SJCRH30 (cell line): Measurements from ENCODE around the gene P2RY8. TPM values are rescaled to one million over a fixed set of nuclear protein-coding genes. Genes with fewer than 3 reads are reported as not detected.
"Not testable (repeated sequence)": the region's sequence is repeated elsewhere in the genome, so short reads cannot be mapped to it uniquely, and the experiment has no call there.

ENCODE experiments used
- DNase-seq, 2 experiments: peaks; one replicate each; pipeline ENCODE4 v3.0.0-alpha.2; 2015 to 2020
- H3K27ac ChIP-seq: fragments of 250-450 bp; sonication (Bioruptor Pico); 2 replicates; pipeline ENCODE4 v1.5.1; 2020; ENCODE audit warnings: mild to moderate bottlenecking, moderate library complexity
- H3K27me3 ChIP-seq: fragments of 250-450 bp; sonication (Bioruptor Pico); 2 replicates; pipeline ENCODE4 v1.5.1; 2020; ENCODE audit warnings: mild to moderate bottlenecking, moderate library complexity
- H3K36me3 ChIP-seq: fragments of 250-450 bp; sonication (Bioruptor Pico); 2 replicates; pipeline ENCODE4 v1.5.1; 2020; ENCODE audit warnings: mild to moderate bottlenecking, moderate library complexity
- H3K4me1 ChIP-seq: fragments of 250-450 bp; sonication (Bioruptor Pico); 2 replicates; pipeline ENCODE4 v1.5.1; 2020; ENCODE audit warnings: mild to moderate bottlenecking, moderate library complexity
- H3K4me3 ChIP-seq: fragments of 250-450 bp; sonication (Bioruptor Pico); 2 replicates; pipeline ENCODE4 v1.5.1; 2020; ENCODE audit warnings: mild to moderate bottlenecking, moderate library complexity
- H3K9me3 ChIP-seq: fragments of 250-450 bp; sonication (Bioruptor Pico); replicated peaks from 2 replicates; pipeline ENCODE4 v1.5.1; 2020; ENCODE audit warnings: mild to moderate bottlenecking, moderate library complexity
- total RNA-seq: library from RNA; depleted of rRNA; stranded (reverse); fragments of >200 nt; shearing (Covaris generic); gene quantifications from 2 replicates; pipeline ENCODE4 v1.2.3, GENCODE V29; 2014

Gene P2RY8
- total RNA-seq, 1 experiment from 2014 or later = 0.08 TPM

DNA sequence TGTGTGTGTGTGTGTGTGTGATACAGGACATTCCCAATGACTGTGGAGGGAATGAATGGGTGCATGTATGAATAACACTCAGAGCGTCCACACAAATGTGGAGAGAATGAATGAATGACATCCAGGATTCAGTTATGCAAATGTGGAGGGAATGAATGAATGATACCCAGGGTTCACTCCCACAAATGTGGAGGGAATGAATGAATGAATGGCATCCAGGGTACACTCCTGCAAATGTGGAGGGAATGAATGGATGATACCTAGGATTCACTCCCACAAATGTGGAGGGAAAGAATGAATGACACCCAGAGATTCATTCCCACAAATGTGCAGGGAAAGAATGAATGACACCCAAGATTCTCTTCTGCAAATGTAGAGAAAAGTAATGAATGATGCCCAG is 48.2 kb downstream of the P2RY8 start:
- Histone ChIP-seq H3K27ac (no peak overlapping the region), H3K4me3 (no peak overlapping the region), H3K9me3 (no peaks in the 10 kb centered on the region), H3K36me3 (no peaks in the 10 kb centered on the region), H3K4me1 (no peaks in the 10 kb centered on the region), H3K27me3 (no peaks in the 10 kb centered on the region)
- DNase-seq = no peak

DNA sequence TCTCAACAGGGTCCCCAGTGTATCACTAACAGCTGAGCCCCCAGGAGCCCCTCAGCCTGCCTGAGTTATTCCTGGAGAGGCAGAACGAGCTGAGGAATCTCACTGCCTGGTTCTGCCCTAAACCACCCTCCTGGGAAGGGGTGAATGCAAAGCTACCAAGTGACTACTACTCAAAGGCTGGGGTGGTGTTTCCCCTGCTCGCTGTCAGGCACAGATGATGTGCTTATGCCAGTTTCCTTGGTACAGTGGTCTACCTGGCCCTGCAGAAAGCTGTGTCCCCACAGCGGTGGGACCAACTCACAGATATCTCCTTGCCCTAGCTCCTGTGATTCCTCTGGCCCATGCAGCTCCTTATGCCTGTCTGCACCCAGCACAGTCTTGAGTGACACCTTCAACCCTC is 48.8 kb downstream of the P2RY8 start:
- Histone ChIP-seq H3K9me3 (no peaks in the 10 kb centered on the region), H3K27me3 (no peaks in the 10 kb centered on the region), H3K4me3 (no peak overlapping the region), H3K27ac (no peak overlapping the region), H3K36me3 (no peaks in the 10 kb centered on the region), H3K4me1 (no peaks in the 10 kb centered on the region)
- no peak for DNase-seq

DNA sequence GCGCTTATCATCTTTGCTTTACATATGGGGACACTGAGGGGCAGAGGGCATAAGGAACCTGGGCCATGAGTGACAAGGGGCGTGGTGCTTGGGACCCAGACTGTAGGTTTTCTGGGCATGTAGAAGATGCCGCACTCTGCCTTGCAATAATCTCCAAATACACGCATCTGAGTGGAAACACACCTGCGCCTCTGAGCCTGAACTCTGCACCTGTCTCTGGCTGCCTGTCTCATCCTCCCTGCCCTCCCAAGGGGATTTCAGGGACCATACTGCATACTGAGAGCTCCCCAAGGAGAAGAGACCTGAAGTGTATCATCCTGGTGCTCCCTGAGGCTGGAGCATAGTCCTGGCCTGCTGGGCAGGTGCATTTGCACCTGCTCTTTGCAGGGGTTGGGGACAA is 49.6 kb downstream of the P2RY8 start:
- Histone ChIP-seq H3K4me3 (no peak overlapping the region), H3K9me3 (no peaks in the 10 kb centered on the region), H3K27ac (no peak overlapping the region), H3K36me3 (no peaks in the 10 kb centered on the region), H3K27me3 (no peaks in the 10 kb centered on the region), H3K4me1 (no peaks in the 10 kb centered on the region)
- DNase-seq = no peak

DNA sequence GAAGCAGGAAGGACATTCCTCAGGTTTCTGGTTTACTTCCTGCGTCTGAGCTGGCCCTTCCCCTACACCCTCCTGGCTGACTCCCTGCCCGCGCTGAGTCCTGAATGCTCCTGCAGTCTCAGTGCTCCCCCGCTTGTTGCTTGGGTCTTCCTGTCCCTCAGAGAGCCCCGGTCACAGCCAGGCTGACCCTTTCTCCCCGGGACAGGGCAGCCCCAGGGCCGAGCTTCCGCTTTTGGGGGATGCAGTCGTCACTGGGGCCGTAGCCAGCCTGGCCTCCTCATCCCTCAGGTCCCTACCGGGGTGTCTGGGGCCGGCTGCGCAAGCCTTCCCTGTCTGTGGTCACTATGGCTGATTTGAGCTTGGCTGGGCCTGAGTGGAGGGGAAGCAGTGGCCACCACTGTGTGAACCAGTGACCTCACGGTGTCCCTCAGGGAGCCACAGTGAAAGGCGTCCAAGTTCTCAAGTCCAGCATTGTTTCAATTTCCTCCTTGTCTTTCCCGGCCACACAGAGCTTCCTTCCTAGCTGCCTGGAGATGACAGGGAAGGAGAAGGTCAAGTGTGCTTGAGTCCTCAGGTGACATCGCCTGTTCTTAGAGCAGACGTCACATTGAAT is 50.1 kb downstream of the P2RY8 start:
- DNase-seq = no peak
- Histone ChIP-seq H3K9me3 (no peaks in the 10 kb centered on the region), H3K27me3 (no peaks in the 10 kb centered on the region), H3K27ac (no peak overlapping the region), H3K4me3 (no peak overlapping the region), H3K36me3 (no peaks in the 10 kb centered on the region), H3K4me1 (no peaks in the 10 kb centered on the region; the same call in 1 of the 2 replicates)

DNA sequence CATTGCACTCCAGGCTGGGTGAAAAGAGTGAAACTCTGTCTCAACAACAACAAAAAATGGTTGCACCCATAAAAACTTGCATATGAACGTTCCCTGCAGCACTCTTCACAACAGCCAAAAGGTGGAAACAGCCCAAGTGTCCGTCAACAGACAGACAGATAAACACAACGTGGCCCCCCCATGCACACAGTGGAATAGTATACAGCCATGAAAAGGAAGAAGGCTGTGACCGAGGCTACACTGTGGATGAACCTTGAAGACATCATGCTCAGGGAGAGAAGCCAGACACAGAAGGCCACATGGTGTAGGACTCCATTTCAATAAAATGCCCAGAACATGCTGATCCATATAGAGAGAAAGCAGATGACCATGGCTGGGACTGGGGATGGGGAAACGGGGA is 50.8 kb downstream of the P2RY8 start:
- H3K4me1 ChIP-seq = peaks cover 5% of the 10 kb centered on the region
- no peaks in the 10 kb centered on the region for H3K27me3 ChIP-seq
- no peak overlapping the region for H3K4me3 ChIP-seq
- no peaks in the 10 kb centered on the region for H3K36me3 ChIP-seq
- DNase-seq = no peak
- H3K27ac ChIP-seq = no peak overlapping the region
- H3K9me3 ChIP-seq = no peaks in the 10 kb centered on the region

DNA sequence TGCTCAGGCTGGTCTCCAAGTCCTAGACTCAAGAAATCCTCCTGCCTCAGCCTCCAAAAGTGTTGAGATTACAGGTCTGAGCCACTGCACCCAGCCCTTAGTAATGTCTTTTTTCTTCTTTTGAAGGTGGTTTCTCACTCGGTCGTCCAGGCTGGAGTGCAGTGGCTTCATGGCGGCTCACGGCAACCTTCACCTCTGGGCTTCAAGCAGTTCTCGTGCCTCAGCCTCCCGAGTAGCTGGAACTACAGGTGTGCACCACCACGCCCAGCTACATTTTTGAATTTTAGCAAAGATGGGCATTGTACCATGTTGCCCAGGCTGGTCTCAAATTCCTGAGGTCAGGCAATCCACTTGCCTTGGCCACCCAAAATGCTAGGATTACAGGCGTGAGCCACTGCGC is 52.0 kb downstream of the P2RY8 start:
- Histone ChIP-seq H3K4me3 (no peak overlapping the region), H3K4me1 (peaks cover 5% of the 10 kb centered on the region), H3K27me3 (no peaks in the 10 kb centered on the region), H3K9me3 (no peaks in the 10 kb centered on the region), H3K27ac (no peak overlapping the region), H3K36me3 (no peaks in the 10 kb centered on the region)
- no peak for DNase-seq

DNA sequence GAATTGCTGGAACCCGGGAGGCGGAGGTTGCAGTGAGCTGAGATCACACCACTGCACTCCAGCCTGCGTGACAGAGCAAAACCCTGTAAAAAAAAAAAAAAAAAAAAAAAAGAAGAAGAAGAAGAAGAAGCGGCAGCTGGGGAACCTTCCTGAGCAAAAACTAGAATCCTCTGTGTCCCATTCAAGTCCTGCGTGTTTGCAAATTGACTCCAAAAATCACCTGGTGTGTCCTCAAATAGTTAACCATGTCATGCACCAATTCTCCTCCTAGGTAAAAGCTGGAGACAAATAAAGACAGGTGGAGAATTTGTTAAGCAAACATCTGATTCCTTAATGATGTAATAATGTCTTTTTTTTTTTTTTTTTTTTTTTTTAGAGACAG is 52.4 kb downstream of the P2RY8 start:
- no peaks in the 10 kb centered on the region for H3K36me3 ChIP-seq
- no peak for DNase-seq
- H3K4me1 ChIP-seq = peaks cover 5% of the 10 kb centered on the region
- no peaks in the 10 kb centered on the region for H3K9me3 ChIP-seq
- no peaks in the 10 kb centered on the region for H3K27me3 ChIP-seq
- no peak overlapping the region for H3K27ac ChIP-seq
- no peak overlapping the region for H3K4me3 ChIP-seq

DNA sequence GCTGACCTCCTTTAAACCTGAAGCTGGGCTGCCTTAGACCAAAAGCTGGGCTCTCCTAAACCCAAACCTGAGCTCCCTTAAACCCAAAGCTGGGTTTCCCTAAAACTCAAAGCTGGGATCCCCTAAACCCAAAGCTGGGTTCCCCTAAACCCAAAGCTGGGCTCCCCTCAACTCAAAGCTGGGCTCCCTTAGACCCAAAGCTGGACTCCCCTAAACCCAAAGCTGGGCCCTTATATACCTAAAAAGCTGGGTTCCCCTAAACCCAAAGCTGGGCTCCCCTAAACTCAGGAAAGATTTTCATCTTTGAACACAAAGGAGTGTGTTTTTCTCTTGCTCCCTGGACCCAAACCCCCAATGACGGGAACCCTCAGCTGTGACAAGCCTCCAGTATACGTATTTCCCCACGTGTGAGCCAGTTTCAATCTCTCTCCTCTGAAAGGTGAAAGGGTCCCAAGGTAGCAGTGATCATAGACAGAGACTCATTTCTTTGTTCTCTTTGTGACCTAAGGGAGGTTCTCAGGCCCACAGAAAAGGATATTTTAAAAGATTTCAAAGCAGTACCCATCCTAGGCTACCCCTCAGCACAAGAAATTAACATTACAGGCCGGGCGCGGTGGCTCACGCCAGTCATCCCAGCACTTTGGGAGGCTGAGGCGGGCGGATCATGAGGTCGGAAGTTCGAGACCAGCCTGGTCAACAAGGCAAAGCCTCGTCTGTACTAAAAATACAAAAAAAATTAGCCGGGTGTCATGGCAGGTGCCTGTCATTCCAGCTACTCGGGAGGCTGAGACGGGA is 52.9 kb downstream of the P2RY8 start:
- Histone ChIP-seq H3K27ac (no peak overlapping the region), H3K4me3 (no peak overlapping the region), H3K9me3 (0 out of 2 replicates have a peak, but pooled peaks cover 2% of the 10 kb centered on the region), H3K27me3 (no peaks in the 10 kb centered on the region), H3K36me3 (no peaks in the 10 kb centered on the region), H3K4me1 (peaks cover 5% of the 10 kb centered on the region)
- DNase-seq = no peak

DNA sequence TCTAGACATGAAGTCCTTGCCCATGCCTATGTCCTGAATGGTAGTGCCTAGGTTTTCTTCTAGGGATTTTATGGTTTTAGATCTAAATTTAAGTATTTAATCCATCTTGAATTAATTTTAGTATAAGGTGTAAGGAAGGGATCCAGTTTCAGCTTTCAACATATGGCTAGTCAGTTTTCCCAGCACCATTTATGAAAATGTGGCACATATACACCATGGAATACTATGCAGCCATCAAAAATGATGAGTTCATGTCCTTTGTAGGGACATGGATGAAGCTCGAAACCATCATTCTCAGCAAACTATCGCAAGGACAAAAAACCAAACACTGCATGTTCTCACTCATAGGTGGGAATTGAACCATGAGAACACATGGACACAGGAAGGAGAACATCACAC is 54.5 kb downstream of the P2RY8 start:
- peak overlapping the region; percentile 55 for H3K4me3 ChIP-seq
- not testable (repeated sequence) for H3K4me1 ChIP-seq, H3K9me3 ChIP-seq, H3K27me3 ChIP-seq, DNase-seq, H3K36me3 ChIP-seq
- peak overlapping the region; percentile 94 for H3K27ac ChIP-seq

DNA sequence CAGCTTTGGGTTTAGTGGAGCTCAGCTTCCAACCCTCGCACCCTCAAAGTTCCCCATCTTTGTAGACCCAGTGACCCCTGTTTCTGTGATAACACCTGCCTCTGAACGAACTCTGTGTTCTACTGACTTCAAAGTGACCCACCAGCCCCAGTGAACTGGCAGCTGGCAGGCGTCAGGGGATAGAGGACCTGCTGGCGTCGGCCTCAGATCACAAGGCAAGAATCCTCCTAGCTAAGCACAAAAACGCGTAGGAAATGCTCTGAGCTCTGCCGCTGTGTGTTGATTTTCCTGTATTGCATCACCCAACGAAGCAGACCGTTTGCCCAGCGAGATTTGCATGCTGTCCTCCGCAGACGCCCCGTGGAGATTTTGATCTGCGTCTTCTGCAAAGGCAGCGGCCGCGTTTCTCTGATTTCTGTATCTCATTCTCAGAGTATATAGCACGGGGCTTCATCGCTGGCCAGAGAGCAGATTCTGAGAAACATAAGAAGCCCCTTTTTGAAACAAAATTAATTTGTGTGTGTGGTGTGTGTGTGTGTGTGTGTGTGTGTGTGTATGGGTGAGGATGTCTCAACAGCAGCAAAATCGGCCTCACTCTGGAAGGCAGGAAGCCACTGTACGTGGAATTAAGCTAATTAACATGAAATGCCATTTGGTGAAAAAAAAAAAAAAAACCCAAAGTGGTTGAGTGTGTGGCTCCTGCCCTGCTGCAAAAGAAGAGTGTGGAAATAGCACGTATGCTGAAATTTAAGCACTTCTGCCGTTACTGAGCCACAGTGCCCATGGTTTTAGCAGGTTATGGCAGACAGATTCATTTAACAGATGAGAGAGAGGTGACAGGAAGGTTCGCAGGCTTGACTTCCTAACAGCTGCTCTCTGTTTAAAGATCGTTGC is 55.1 kb downstream of the P2RY8 start:
- no peaks in the 10 kb centered on the region for H3K36me3 ChIP-seq
- H3K27me3 ChIP-seq = no peaks in the 10 kb centered on the region
- H3K4me3 ChIP-seq = peak overlapping the region; percentile 55
- peak overlapping the region; percentile 94 for H3K27ac ChIP-seq
- peak; percentile 81 to 87 for DNase-seq
- H3K9me3 ChIP-seq = 0 out of 2 replicates have a peak, but pooled peaks cover 2% of the 10 kb centered on the region
- peaks cover 5% of the 10 kb centered on the region for H3K4me1 ChIP-seq

DNA sequence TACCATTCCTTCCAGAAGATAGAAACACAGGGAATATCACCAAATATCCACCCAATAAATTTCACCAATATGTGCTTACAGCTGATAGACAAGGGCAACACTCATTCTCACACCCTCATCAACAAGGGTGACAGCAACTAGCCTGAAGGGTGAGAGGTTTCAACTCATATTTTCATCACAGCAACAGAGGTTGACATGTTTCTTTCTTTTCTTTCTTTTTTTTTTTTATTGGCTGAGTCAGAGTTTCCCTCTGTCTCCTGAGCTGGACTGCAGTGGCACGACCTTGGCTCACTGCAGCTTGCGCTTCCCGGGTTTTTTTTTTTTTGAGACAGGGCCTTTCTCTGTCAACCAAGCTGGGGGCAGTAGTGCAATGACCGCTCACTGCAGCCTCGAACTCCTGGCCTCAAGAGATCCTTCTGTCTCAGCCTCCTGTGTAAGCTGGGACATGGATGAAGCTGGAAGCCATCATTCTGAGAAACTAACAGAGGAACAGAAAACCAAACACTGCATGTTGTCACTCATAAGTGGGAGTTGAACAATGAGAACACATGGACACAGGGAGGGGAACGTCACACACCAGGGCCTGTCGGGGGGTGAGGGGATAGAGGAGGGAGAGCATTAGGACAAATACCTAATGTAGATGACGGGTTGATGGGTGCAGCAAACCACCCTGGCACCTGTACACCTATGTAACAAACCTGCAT is 56.8 kb downstream of the P2RY8 start:
- Histone ChIP-seq H3K9me3 (0 out of 2 replicates have a peak, but pooled peaks cover 2% of the 10 kb centered on the region), H3K36me3 (no peaks in the 10 kb centered on the region), H3K4me1 (peaks cover 5% of the 10 kb centered on the region), H3K4me3 (no peak overlapping the region), H3K27me3 (no peaks in the 10 kb centered on the region), H3K27ac (no peak overlapping the region)
- DNase-seq = no peak

DNA sequence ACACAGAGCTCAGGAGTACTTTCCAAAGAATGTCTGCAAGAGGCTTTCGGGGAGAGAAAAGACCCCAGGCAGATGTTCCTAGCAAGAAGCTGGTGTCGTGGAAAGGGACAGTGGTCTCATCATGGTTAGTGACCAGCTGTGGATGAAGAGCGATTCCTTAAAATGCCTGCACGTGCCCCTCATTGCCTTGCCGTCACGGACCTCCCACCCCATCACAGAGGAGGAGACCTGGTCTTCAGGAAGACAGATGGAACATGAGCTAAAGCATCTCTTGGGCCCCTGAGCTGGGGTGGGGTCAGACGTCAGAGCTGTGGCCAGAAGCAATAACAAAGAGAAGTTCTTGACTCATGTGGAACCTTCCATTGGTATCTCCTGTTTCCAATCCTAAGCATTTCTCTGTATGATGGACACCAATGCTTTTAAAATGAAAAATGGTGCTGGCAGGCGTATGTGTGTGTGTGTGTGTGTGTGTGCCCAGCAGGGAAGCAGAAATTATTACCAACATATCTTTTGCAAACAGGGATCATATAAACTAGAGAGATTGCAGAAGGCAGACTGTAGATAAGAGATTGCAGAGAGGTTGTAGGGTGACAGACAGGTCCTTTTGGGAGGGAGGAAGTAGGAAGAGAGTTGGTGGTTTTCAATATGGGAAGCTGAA is 59.1 kb downstream of the P2RY8 start:
- no peak for DNase-seq
- Histone ChIP-seq H3K27ac (no peak overlapping the region), H3K4me1 (peaks cover 5% of the 10 kb centered on the region), H3K27me3 (no peaks in the 10 kb centered on the region), H3K4me3 (no peak overlapping the region), H3K9me3 (0 out of 2 replicates have a peak, but pooled peaks cover 2% of the 10 kb centered on the region), H3K36me3 (no peaks in the 10 kb centered on the region)

DNA sequence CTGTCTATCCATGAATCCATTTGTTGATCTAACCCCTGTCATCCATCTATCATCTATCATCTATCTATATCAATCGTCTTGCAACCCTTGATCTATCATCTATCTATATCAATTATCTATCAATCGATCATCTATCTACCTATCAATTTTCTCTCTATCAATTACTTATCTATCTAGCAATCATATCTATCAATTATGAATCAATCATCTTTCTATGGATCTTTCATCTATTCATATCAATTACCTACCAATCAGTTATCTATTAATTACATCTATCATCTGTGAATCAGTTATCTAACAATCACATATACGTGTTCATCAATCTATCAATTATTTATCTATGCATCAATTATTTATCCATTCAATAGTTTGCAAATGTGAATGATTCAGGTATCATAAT is 59.8 kb downstream of the P2RY8 start:
- Histone ChIP-seq H3K27me3 (no peaks in the 10 kb centered on the region), H3K9me3 (0 out of 2 replicates have a peak, but pooled peaks cover 2% of the 10 kb centered on the region), H3K36me3 (no peaks in the 10 kb centered on the region), H3K27ac (no peak overlapping the region), H3K4me1 (peaks cover 5% of the 10 kb centered on the region), H3K4me3 (no peak overlapping the region)
- DNase-seq = no peak

DNA sequence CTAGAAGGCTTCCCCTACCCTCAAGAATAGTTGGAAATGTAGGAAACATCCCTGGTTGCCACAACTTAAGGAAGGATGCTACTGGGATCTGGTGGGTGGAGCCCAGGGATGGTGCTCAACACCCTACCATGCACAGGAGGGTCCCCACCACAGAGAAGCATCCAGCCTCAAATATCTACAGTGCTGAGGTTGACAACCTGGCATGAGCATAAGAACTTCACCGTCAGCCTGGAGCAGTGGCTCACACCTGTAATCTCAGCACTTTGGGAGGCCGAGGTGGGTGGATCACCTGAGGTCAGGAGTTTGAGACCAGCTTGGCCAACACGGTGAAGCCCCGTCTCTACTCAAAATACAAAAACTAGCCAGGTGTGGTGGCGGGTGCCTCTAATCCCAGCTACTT is 60.3 kb downstream of the P2RY8 start:
- H3K27me3 ChIP-seq = no peaks in the 10 kb centered on the region
- H3K9me3 ChIP-seq = 0 out of 2 replicates have a peak, but pooled peaks cover 2% of the 10 kb centered on the region
- H3K4me1 ChIP-seq = peaks cover 9% of the 10 kb centered on the region
- DNase-seq = no peak
- H3K27ac ChIP-seq = no peak overlapping the region
- no peaks in the 10 kb centered on the region for H3K36me3 ChIP-seq
- H3K4me3 ChIP-seq = no peak overlapping the region
